IPS-18a (cell line): Measurements from ENCODE around the gene REC114.

ENCODE experiments used
- H3K27ac ChIP-seq: one replicate; pipeline ENCODE4 v1.5.1; 2013; ENCODE audit warnings: low read length
- H3K27me3 ChIP-seq: one replicate; pipeline ENCODE4 v1.6.1; 2013; ENCODE audit warnings: mild to moderate bottlenecking, low read length; ENCODE audit not compliant: control insufficient read depth, insufficient read depth
- H3K36me3 ChIP-seq: one replicate; pipeline ENCODE4 v1.6.1; 2013; ENCODE audit warnings: low read depth, low read length; ENCODE audit not compliant: control insufficient read depth
- H3K4me1 ChIP-seq: one replicate; pipeline ENCODE4 v1.6.1; 2013; ENCODE audit warnings: low read depth, low read length; ENCODE audit not compliant: control insufficient read depth
- H3K4me3 ChIP-seq: one replicate; pipeline ENCODE4 v1.5.1; 2013; ENCODE audit warnings: low read length
- H3K9ac ChIP-seq: one replicate; pipeline ENCODE4 v1.6.1; 2013; ENCODE audit warnings: mild to moderate bottlenecking, low read length, moderate library complexity
- H3K9me3 ChIP-seq: one replicate; pipeline ENCODE4 v1.6.1; 2013; ENCODE audit warnings: low read depth, low read length; ENCODE audit not compliant: control insufficient read depth

The REC114 gene

GRCh38 chr15:73582851-73583379 lies 140.0 kb downstream of the REC114 start:
- no peaks in the 10 kb centered on the region for H3K4me1 ChIP-seq
- H3K9me3 ChIP-seq, result no peaks in the 10 kb centered on the region
- H3K27ac ChIP-seq, result no peak overlapping the region
- no peak overlapping the region for H3K9ac ChIP-seq
- H3K27me3 ChIP-seq, result no peaks in the 10 kb centered on the region
- H3K4me3 ChIP-seq, result no peak overlapping the region
- H3K36me3 ChIP-seq, result peaks cover 54% of the 10 kb centered on the region

- Histone ChIP-seq H3K4me3 (no peak overlapping the region), H3K27me3 (no peaks in the 10 kb centered on the region), H3K27ac (no peak overlapping the region), H3K9me3 (no peaks in the 10 kb centered on the region), H3K9ac (no peak overlapping the region), H3K4me1 (no peaks in the 10 kb centered on the region), H3K36me3 (peaks cover 56% of the 10 kb centered on the region)
Observed at GRCh38 chr15:73583544-73583943, 140.6 kb downstream of the REC114 start.

- Histone ChIP-seq H3K4me1 (no peaks in the 10 kb centered on the region), H3K4me3 (no peak overlapping the region), H3K27ac (no peak overlapping the region), H3K27me3 (no peaks in the 10 kb centered on the region), H3K9ac (no peak overlapping the region), H3K36me3 (peaks cover 65% of the 10 kb centered on the region), H3K9me3 (no peaks in the 10 kb centered on the region)
Observed at GRCh38 chr15:73584699-73585420, 141.9 kb downstream of the REC114 start.

GRCh38 chr15:73585871-73586654 lies 143.1 kb downstream of the REC114 start:
- no peaks in the 10 kb centered on the region for H3K27me3 ChIP-seq
- no peak overlapping the region for H3K27ac ChIP-seq
- peaks cover 60% of the 10 kb centered on the region for H3K36me3 ChIP-seq
- H3K9me3 ChIP-seq, result no peaks in the 10 kb centered on the region
- no peak overlapping the region for H3K4me3 ChIP-seq
- no peaks in the 10 kb centered on the region for H3K4me1 ChIP-seq
- H3K9ac ChIP-seq, result no peak overlapping the region

GRCh38 chr15:73589766-73590165 lies 146.8 kb downstream of the REC114 start:
- Histone ChIP-seq H3K27me3 (no peaks in the 10 kb centered on the region), H3K9ac (no peak overlapping the region), H3K4me1 (no peaks in the 10 kb centered on the region), H3K4me3 (no peak overlapping the region), H3K27ac (no peak overlapping the region), H3K9me3 (no peaks in the 10 kb centered on the region), H3K36me3 (peaks cover 43% of the 10 kb centered on the region)

- Histone ChIP-seq H3K9ac (no peak overlapping the region), H3K4me3 (no peak overlapping the region), H3K27me3 (no peaks in the 10 kb centered on the region), H3K36me3 (peaks cover 40% of the 10 kb centered on the region), H3K9me3 (no peaks in the 10 kb centered on the region), H3K4me1 (no peaks in the 10 kb centered on the region), H3K27ac (no peak overlapping the region)
Observed at GRCh38 chr15:73590263-73590662, 147.3 kb downstream of the REC114 start.

GRCh38 chr15:73593304-73594074 lies 150.5 kb downstream of the REC114 start:
- H3K9me3 ChIP-seq, result no peaks in the 10 kb centered on the region
- H3K4me3 ChIP-seq, result no peak overlapping the region
- peaks cover 19% of the 10 kb centered on the region for H3K36me3 ChIP-seq
- H3K4me1 ChIP-seq, result peaks cover 2% of the 10 kb centered on the region
- H3K27me3 ChIP-seq, result no peaks in the 10 kb centered on the region
- H3K9ac ChIP-seq, result no peak overlapping the region
- H3K27ac ChIP-seq, result no peak overlapping the region

- H3K9me3 ChIP-seq, result no peaks in the 10 kb centered on the region
- H3K27ac ChIP-seq, result no peak overlapping the region
- H3K4me3 ChIP-seq, result no peak overlapping the region
- no peaks in the 10 kb centered on the region for H3K27me3 ChIP-seq
- H3K9ac ChIP-seq, result no peak overlapping the region
- peaks cover 5% of the 10 kb centered on the region for H3K4me1 ChIP-seq
- peaks cover 13% of the 10 kb centered on the region for H3K36me3 ChIP-seq
Observed at GRCh38 chr15:73594109-73594508, 151.1 kb downstream of the REC114 start.

GRCh38 chr15:73596174-73596573 lies 153.2 kb downstream of the REC114 start:
- Histone ChIP-seq H3K4me3 (no peak overlapping the region), H3K27ac (no peak overlapping the region), H3K36me3 (peaks cover 7% of the 10 kb centered on the region), H3K4me1 (peaks cover 17% of the 10 kb centered on the region), H3K9ac (no peak overlapping the region), H3K9me3 (no peaks in the 10 kb centered on the region), H3K27me3 (no peaks in the 10 kb centered on the region)

GRCh38 chr15:73597036-73597638 lies 154.2 kb downstream of the REC114 start:
- H3K4me3 ChIP-seq, result no peak overlapping the region
- no peaks in the 10 kb centered on the region for H3K36me3 ChIP-seq
- H3K4me1 ChIP-seq, result peaks cover 26% of the 10 kb centered on the region
- no peak overlapping the region for H3K27ac ChIP-seq
- H3K27me3 ChIP-seq, result no peaks in the 10 kb centered on the region
- H3K9ac ChIP-seq, result no peak overlapping the region
- no peaks in the 10 kb centered on the region for H3K9me3 ChIP-seq
